ENCODE measurements around the gene PDCD4.

Gene PDCD4

GRCh38 chr10:110827410-110827809 lies 44.3 kb upstream of the PDCD4 start:
- no peak for TF ChIP-seq CTCF (IDR thresholded peaks at IDR 0.05; ENCODE audit: control insufficient read depth, extremely low read depth, insufficient read depth)
- H3K4me3 ChIP-seq (ENCODE audit: low read depth, low read length), result no peak overlapping the region
- no peak for DNase-seq (ENCODE audit: low read depth)

- no peak for DNase-seq (ENCODE audit: low read depth)
- no peak for TF ChIP-seq CTCF (IDR thresholded peaks at IDR 0.05; ENCODE audit: control insufficient read depth, extremely low read depth, insufficient read depth)
- no peak overlapping the region for H3K4me3 ChIP-seq (ENCODE audit: low read depth, low read length)
Measured at GRCh38 chr10:110827875-110828274, 43.9 kb upstream of the PDCD4 start.

GRCh38 chr10:110828525-110828924 lies 43.2 kb upstream of the PDCD4 start:
- DNase-seq (ENCODE audit: low read depth), result no peak
- no peak overlapping the region for H3K4me3 ChIP-seq (ENCODE audit: low read depth, low read length)
- TF ChIP-seq CTCF (IDR thresholded peaks at IDR 0.05; ENCODE audit: control insufficient read depth, extremely low read depth, insufficient read depth), result no peak

- TF ChIP-seq CTCF (IDR thresholded peaks at IDR 0.05; ENCODE audit: control insufficient read depth, extremely low read depth, insufficient read depth), result no peak
- no peak for DNase-seq (ENCODE audit: low read depth)
- no peak overlapping the region for H3K4me3 ChIP-seq (ENCODE audit: low read depth, low read length)
Measured at GRCh38 chr10:110829721-110830410, 41.9 kb upstream of the PDCD4 start.

GRCh38 chr10:110833234-110833940 lies 38.3 kb upstream of the PDCD4 start:
- H3K4me3 ChIP-seq (ENCODE audit: low read depth, low read length), result no peak overlapping the region
- no peak for DNase-seq (ENCODE audit: low read depth)
- no peak for TF ChIP-seq CTCF (IDR thresholded peaks at IDR 0.05; ENCODE audit: control insufficient read depth, extremely low read depth, insufficient read depth)

GRCh38 chr10:110833941-110834628 lies 37.6 kb upstream of the PDCD4 start:
- DNase-seq (ENCODE audit: low read depth), result no peak
- no peak overlapping the region for H3K4me3 ChIP-seq (ENCODE audit: low read depth, low read length)
- no peak for TF ChIP-seq CTCF (IDR thresholded peaks at IDR 0.05; ENCODE audit: control insufficient read depth, extremely low read depth, insufficient read depth)
